Neural cell (in vitro differentiated cells): Measurements from ENCODE around the gene JPH2. TPM values are rescaled to one million over a fixed set of nuclear protein-coding genes. Genes with fewer than 3 reads are reported as not detected.

Source experiments
- H2AFZ ChIP-seq: fragments of 200-600, 300-800 bp; sonication (generic), shearing (Covaris generic); 2 replicates; pipeline ENCODE4 v1.6.0; 2014; ENCODE audit warnings: low read depth, mild to moderate bottlenecking, antibody characterized with exemption, low read length, moderate library complexity
- H3F3A ChIP-seq: fragments of 200-600 bp; shearing (Covaris generic); 2 replicates; pipeline ENCODE4 v1.6.1; 2016; ENCODE audit warnings: mild to moderate bottlenecking, moderate library complexity, mixed read lengths, antibody characterized with exemption, low read length; ENCODE audit not compliant: insufficient read depth, poor library complexity, severe bottlenecking
- H3K27ac ChIP-seq: fragments of 200-600, 300-800 bp; sonication (generic), shearing (Covaris generic); 2 replicates; pipeline ENCODE4 v1.5.1; 2014; ENCODE audit warnings: mild to moderate bottlenecking, low read length, moderate library complexity
- H3K27me3 ChIP-seq: fragments of 300-800, 200-600 bp; sonication (generic), shearing (Covaris generic); 2 replicates; pipeline ENCODE4 v1.6.0; 2014; ENCODE audit warnings: mild to moderate bottlenecking, low read depth, low read length, moderate library complexity; ENCODE audit not compliant: insufficient read depth
- H3K36me3 ChIP-seq: fragments of 300-800, 200-600 bp; sonication (generic), shearing (Covaris generic); 2 replicates; pipeline ENCODE4 v1.5.1; 2014; ENCODE audit warnings: mild to moderate bottlenecking, antibody characterized with exemption, low read length, moderate library complexity; ENCODE audit not compliant: insufficient read depth
- H3K4me2 ChIP-seq: fragments of 300-800, 200-600 bp; sonication (generic), shearing (Covaris generic); 2 replicates; pipeline ENCODE4 v1.6.0; 2014; ENCODE audit warnings: mild to moderate bottlenecking, low read length
- H3K4me3 ChIP-seq: fragments of 300-800, 200-600 bp; sonication (generic), shearing (Covaris generic); 2 replicates; pipeline ENCODE4 v1.5.1; 2014; ENCODE audit warnings: mild to moderate bottlenecking, low read length, moderate library complexity
- H3K79me2 ChIP-seq: fragments of 200-600 bp; shearing (Covaris generic); replicated peaks from 2 replicates; pipeline ENCODE4 v1.6.0; 2014; ENCODE audit warnings: mild to moderate bottlenecking, low read length, moderate library complexity; ENCODE audit not compliant: insufficient read depth
- H3K9ac ChIP-seq: fragments of 300-800, 200-600 bp; sonication (generic), shearing (Covaris generic); 2 replicates; pipeline ENCODE4 v1.6.1; 2016; ENCODE audit warnings: mild to moderate bottlenecking, low read length, mixed read lengths
- H3K9me2 ChIP-seq: fragments of 200-600 bp; shearing (Covaris generic); 2 replicates; pipeline ENCODE4 v1.6.1; 2016; ENCODE audit warnings: mild to moderate bottlenecking, low read length, mixed read lengths; ENCODE audit not compliant: insufficient read depth
- H3K9me3 ChIP-seq: fragments of 200-600, 300-800 bp; sonication (generic), shearing (Covaris generic); 2 replicates; pipeline ENCODE4 v1.6.1; 2016; ENCODE audit warnings: mild to moderate bottlenecking, mixed run types, low read length, moderate library complexity, mixed read lengths
- H4K20me1 ChIP-seq: fragments of 200-600 bp; shearing (Covaris generic); 2 replicates; pipeline ENCODE4 v1.6.1; 2016; ENCODE audit warnings: mild to moderate bottlenecking, mixed run types; ENCODE audit not compliant: insufficient read depth
- CTCF ChIP-seq: fragments of 450-650 bp; IDR thresholded peaks from 2 replicates; pipeline ENCODE4 v1.5.1; 2014; ENCODE audit warnings: antibody characterized with exemption, mild to moderate bottlenecking, moderate library complexity; ENCODE audit not compliant: poor library complexity, severe bottlenecking
- EP300 ChIP-seq: fragments of 450-650 bp; conservative IDR thresholded peaks from 2 replicates; pipeline ENCODE4 v1.6.1; 2014; ENCODE audit warnings: antibody characterized with exemption, mild to moderate bottlenecking, moderate library complexity; ENCODE audit not compliant: poor library complexity, severe bottlenecking
- EZH2 ChIP-seq: fragments of 200-600, 300-800 bp; shearing (Covaris generic), sonication (generic); IDR thresholded peaks from 2 replicates; pipeline ENCODE4 v1.6.1; 2014; ENCODE audit warnings: antibody characterized with exemption, low read length, borderline replicate concordance, mild to moderate bottlenecking; ENCODE audit not compliant: insufficient read depth, poor library complexity, severe bottlenecking
- MXI1 ChIP-seq: fragments of 450-650 bp; conservative IDR thresholded peaks from 2 replicates; pipeline ENCODE4 v1.6.1; 2014; ENCODE audit warnings: antibody characterized with exemption, mild to moderate bottlenecking; ENCODE audit not compliant: poor library complexity, severe bottlenecking
- POLR2AphosphoS5 ChIP-seq: IDR thresholded peaks from 2 replicates; pipeline ENCODE4 v1.6.1; 2012
- RAD21 ChIP-seq: fragments of 450-650 bp; conservative IDR thresholded peaks from 2 replicates; pipeline ENCODE4 v1.6.1; 2014; ENCODE audit warnings: antibody characterized with exemption, mild to moderate bottlenecking, moderate library complexity
- REST ChIP-seq: IDR thresholded peaks from 2 replicates; pipeline ENCODE4 v1.6.1; 2012; ENCODE audit warnings: borderline replicate concordance
- SMC3 ChIP-seq: fragments of 450-650 bp; conservative IDR thresholded peaks from 2 replicates; pipeline ENCODE4 v1.6.1; 2014; ENCODE audit warnings: antibody characterized with exemption, mild to moderate bottlenecking, moderate library complexity; ENCODE audit not compliant: poor library complexity
- TAF1 ChIP-seq: IDR thresholded peaks from 2 replicates; pipeline ENCODE4 v1.6.1; 2012; ENCODE audit warnings: low read depth
- polyA plus RNA-seq: library from polyadenylated mRNA; depleted of rRNA; stranded (reverse); fragments of >200 nt; gene quantifications from 2 replicates; pipeline ENCODE4 v1.2.3, GENCODE V29; 2014

The JPH2 gene
- polyA plus RNA-seq, 1 donor from 2014 or later: not detected

GRCh38 chr20:44087051-44087856 is 99.7 kb downstream of the JPH2 start:
- no peaks in the 10 kb centered on the region for H3K9me2 ChIP-seq
- no peaks in the 10 kb centered on the region for H3K9me3 ChIP-seq
- H3K4me3 ChIP-seq: no peak overlapping the region
- no peak overlapping the region for H3K9ac ChIP-seq
- no peaks in the 10 kb centered on the region for H3K27me3 ChIP-seq
- no peak overlapping the region for H3K4me2 ChIP-seq
- H4K20me1 ChIP-seq: no peaks in the 10 kb centered on the region
- H3K79me2 ChIP-seq: no peaks in the 10 kb centered on the region
- H3K36me3 ChIP-seq: no peaks in the 10 kb centered on the region
- TF ChIP-seq CTCF: no peak
- TF ChIP-seq REST: no peak
- TF ChIP-seq EP300: no peak
- no peak for TF ChIP-seq MXI1
- no peak overlapping the region for H3K27ac ChIP-seq
- no peaks in the 10 kb centered on the region for H3F3A ChIP-seq
- no peak overlapping the region for H2AFZ ChIP-seq

- no peak overlapping the region for H3K27ac ChIP-seq
These were observed 101.2 kb downstream of the JPH2 start for GRCh38 chr20:44085616-44086434.

More at GRCh38 chr20:44085616-44086434, 101.2 kb downstream of the JPH2 start:
- H3K4me3 ChIP-seq: no peak overlapping the region
- H3K79me2 ChIP-seq: no peaks in the 10 kb centered on the region
- H3K9me3 ChIP-seq: no peaks in the 10 kb centered on the region
- H4K20me1 ChIP-seq: no peaks in the 10 kb centered on the region
- H2AFZ ChIP-seq: no peak overlapping the region
- no peak overlapping the region for H3K9ac ChIP-seq
- no peaks in the 10 kb centered on the region for H3K9me2 ChIP-seq
- H3K36me3 ChIP-seq: no peaks in the 10 kb centered on the region
- no peak overlapping the region for H3K4me2 ChIP-seq
- H3F3A ChIP-seq: no peaks in the 10 kb centered on the region
- TF ChIP-seq EZH2: no peak
- TF ChIP-seq RAD21: no peak
- no peak for TF ChIP-seq CTCF
- TF ChIP-seq EP300: no peak
- TF ChIP-seq REST: no peak
- no peak for TF ChIP-seq POLR2AphosphoS5
- TF ChIP-seq SMC3: no peak
- no peak for TF ChIP-seq TAF1
- no peak for TF ChIP-seq MXI1
- H3K27me3 ChIP-seq: no peaks in the 10 kb centered on the region
